ENCODE data around the gene LFNG.

- TF ChIP-seq CTCF (IDR thresholded peaks at IDR 0.05; ENCODE audit: low read depth, low read length, missing input control) (no peak), ZBTB33 (IDR thresholded peaks at IDR 0.05) (no peak), HNF4G (IDR thresholded peaks at IDR 0.05) (no peak), SP1 (IDR thresholded peaks at IDR 0.05) (no peak), RXRA (IDR thresholded peaks at IDR 0.05) (no peak), TAF1 (conservative IDR thresholded peaks at IDR 0.05) (no peak), JUND (IDR thresholded peaks at IDR 0.05) (no peak), HNF4A (conservative IDR thresholded peaks at IDR 0.05) (no peak), FOXA1 (IDR thresholded peaks at IDR 0.05) (no peak), MAX (IDR thresholded peaks at IDR 0.05) (no peak), RAD21 (IDR thresholded peaks at IDR 0.05) (no peak), YY1 (IDR thresholded peaks at IDR 0.05) (no peak)
- TF ChIP-seq, protein P1, sequence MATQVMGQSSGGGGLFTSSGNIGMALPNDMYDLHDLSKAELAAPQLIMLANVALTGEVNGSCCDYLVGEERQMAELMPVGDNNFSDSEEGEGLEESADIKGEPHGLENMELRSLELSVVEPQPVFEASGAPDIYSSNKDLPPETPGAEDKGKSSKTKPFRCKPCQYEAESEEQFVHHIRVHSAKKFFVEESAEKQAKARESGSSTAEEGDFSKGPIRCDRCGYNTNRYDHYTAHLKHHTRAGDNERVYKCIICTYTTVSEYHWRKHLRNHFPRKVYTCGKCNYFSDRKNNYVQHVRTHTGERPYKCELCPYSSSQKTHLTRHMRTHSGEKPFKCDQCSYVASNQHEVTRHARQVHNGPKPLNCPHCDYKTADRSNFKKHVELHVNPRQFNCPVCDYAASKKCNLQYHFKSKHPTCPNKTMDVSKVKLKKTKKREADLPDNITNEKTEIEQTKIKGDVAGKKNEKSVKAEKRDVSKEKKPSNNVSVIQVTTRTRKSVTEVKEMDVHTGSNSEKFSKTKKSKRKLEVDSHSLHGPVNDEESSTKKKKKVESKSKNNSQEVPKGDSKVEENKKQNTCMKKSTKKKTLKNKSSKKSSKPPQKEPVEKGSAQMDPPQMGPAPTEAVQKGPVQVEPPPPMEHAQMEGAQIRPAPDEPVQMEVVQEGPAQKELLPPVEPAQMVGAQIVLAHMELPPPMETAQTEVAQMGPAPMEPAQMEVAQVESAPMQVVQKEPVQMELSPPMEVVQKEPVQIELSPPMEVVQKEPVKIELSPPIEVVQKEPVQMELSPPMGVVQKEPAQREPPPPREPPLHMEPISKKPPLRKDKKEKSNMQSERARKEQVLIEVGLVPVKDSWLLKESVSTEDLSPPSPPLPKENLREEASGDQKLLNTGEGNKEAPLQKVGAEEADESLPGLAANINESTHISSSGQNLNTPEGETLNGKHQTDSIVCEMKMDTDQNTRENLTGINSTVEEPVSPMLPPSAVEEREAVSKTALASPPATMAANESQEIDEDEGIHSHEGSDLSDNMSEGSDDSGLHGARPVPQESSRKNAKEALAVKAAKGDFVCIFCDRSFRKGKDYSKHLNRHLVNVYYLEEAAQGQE (IDR thresholded peaks at IDR 0.05) = no peak
- TF ChIP-seq, protein P2, sequence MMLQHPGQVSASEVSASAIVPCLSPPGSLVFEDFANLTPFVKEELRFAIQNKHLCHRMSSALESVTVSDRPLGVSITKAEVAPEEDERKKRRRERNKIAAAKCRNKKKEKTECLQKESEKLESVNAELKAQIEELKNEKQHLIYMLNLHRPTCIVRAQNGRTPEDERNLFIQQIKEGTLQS (IDR thresholded peaks at IDR 0.05) = no peak
Measured at GRCh38 chr7:2537981-2538851, 18.6 kb downstream of the LFNG start.
